ENCODE data around the gene ZNF317. TPM values are rescaled to one million over a fixed set of nuclear protein-coding genes. Genes with fewer than 3 reads are reported as not detected.
A peak's percentile ranks its signal among the peaks of the same experiment; 100 is the strongest.
"Not testable (repeated sequence)": the region's sequence is repeated elsewhere in the genome, so short reads cannot be mapped to it uniquely, and the experiment has no call there.

ZNF317 gene
- total RNA-seq, 6 donors from 2014 or later = 15.9 to 39.8 (median 25.0) TPM

GRCh38 chr19:9178901-9179300, 38.7 kb downstream of the ZNF317 start, which contains the start of gene OR7D2:
Gene OR7D2 (plus strand): TSS chr19:9178979. CDS start chr19:9185782, 6,803 bp downstream.
- Histone ChIP-seq H3K36me3 (no peaks in the 10 kb centered on the region), H3K27me3 (no peaks in the 10 kb centered on the region), H3K4me1 (no peaks in the 10 kb centered on the region), H3K27ac (no peak within 1 kb of the TSS), H3K9me3 (no peaks in the 10 kb centered on the region), H3K4me3 (no peak within 1 kb of the TSS)
- DNase-seq (no peak), ATAC-seq (ENCODE audit: low FRiP score in 2 of 2) (no peak)
- TF ChIP-seq CTCF (IDR thresholded peaks at IDR 0.05) = no peak
- no peak for TF ChIP-seq POLR2A (IDR thresholded peaks at IDR 0.05)
- TF ChIP-seq POLR2AphosphoS5 (IDR thresholded peaks at IDR 0.05) = no peak
- no peak for TF ChIP-seq EP300 (IDR thresholded peaks at IDR 0.05)
- 73 to 75% methylated on average over 4 of the region's 4 CpGs for WGBS, 2 donors

DNA sequence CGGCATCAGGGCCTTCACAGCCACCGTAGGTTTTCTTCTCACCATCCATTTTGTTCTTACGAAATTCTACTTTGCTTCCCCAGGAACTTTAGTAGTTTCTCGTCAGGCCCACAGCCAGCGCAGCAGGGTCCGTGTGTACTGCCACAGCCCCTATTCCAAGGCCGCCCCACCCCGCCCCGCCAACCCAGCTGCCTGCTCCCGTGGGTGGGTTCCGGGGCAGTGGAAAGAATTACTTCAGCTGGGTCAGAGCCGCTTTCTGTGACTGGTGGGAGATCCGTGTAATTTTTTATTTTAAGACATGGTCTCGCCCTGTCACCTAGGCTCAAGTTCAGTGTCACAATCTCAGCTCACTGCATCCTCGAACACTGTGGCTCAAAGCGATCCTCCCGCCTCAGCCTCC, 42.8 kb downstream of the ZNF317 start:
- Histone ChIP-seq H3K4me1 (no peaks in the 10 kb centered on the region), H3K27ac (no peak overlapping the region), H3K36me3 (no peaks in the 10 kb centered on the region), H3K9me3 (no peaks in the 10 kb centered on the region), H3K27me3 (no peaks in the 10 kb centered on the region), H3K4me3 (no peak overlapping the region)
- TF ChIP-seq EP300 (IDR thresholded peaks at IDR 0.05) = no peak
- no peak for TF ChIP-seq CTCF (IDR thresholded peaks at IDR 0.05)
- TF ChIP-seq POLR2A (IDR thresholded peaks at IDR 0.05) = no peak
- no peak for TF ChIP-seq POLR2AphosphoS5 (IDR thresholded peaks at IDR 0.05)
- DNase-seq (peak in 1 of 2 donors; percentile 52), ATAC-seq (ENCODE audit: low FRiP score in 2 of 2) (no peak)
- 94 to 96% methylated on average over 17 of the region's 17 CpGs for WGBS, 2 donors

- Histone ChIP-seq H3K36me3 (no peaks in the 10 kb centered on the region), H3K4me1 (no peaks in the 10 kb centered on the region), H3K27me3 (no peaks in the 10 kb centered on the region), H3K9me3 (no peaks in the 10 kb centered on the region), H3K27ac (no peak overlapping the region), H3K4me3 (no peak overlapping the region)
- DNase-seq (no peak), ATAC-seq (ENCODE audit: low FRiP score in 2 of 2) (no peak)
- WGBS, 2 donors = 81 to 84% methylated on average over 6 of the region's 6 CpGs
- no peak for TF ChIP-seq POLR2AphosphoS5 (IDR thresholded peaks at IDR 0.05)
- no peak for TF ChIP-seq POLR2A (IDR thresholded peaks at IDR 0.05)
- TF ChIP-seq CTCF (IDR thresholded peaks at IDR 0.05) = no peak
- TF ChIP-seq EP300 (IDR thresholded peaks at IDR 0.05) = no peak
Observed at GRCh38 chr19:9187191-9187590, 47.0 kb downstream of the ZNF317 start.

GRCh38 chr19:9189535-9189934, 49.3 kb downstream of the ZNF317 start:
- H3K4me3 ChIP-seq = no peak overlapping the region
- WGBS, 2 donors = 64 to 79% methylated on average over 7 of the region's 7 CpGs

GRCh38 chr19:9198044-9198443, 57.8 kb downstream of the ZNF317 start:
- not testable (repeated sequence) for H3K27me3 ChIP-seq; H3K4me3 ChIP-seq; H3K9me3 ChIP-seq; H3K27ac ChIP-seq; DNase-seq; H3K4me1 ChIP-seq; H3K36me3 ChIP-seq; ATAC-seq (ENCODE audit: low FRiP score in 2 of 2)
- 76 to 88% methylated on average over 1 to 2 of the region's 2 CpGs for WGBS, 2 donors

More at GRCh38 chr19:9189535-9189934, 49.3 kb downstream of the ZNF317 start:
- Histone ChIP-seq H3K27me3 (no peaks in the 10 kb centered on the region), H3K27ac (no peak overlapping the region), H3K9me3 (no peaks in the 10 kb centered on the region), H3K36me3 (no peaks in the 10 kb centered on the region), H3K4me1 (no peaks in the 10 kb centered on the region)
- DNase-seq = no peak
- TF ChIP-seq POLR2A (IDR thresholded peaks at IDR 0.05) (no peak), POLR2AphosphoS5 (IDR thresholded peaks at IDR 0.05) (no peak), CTCF (IDR thresholded peaks at IDR 0.05) (no peak), EP300 (IDR thresholded peaks at IDR 0.05) (no peak)
- ATAC-seq (ENCODE audit: low FRiP score in 2 of 2) = no peak
